Thymus (tissue), 11 donors: ENCODE data around the gene TRMT10B. TPM values are rescaled to one million over a fixed set of nuclear protein-coding genes. Genes with fewer than 3 reads are reported as not detected.

Source experiments
- DNase-seq, 9 donors: peaks; one replicate each; pipeline ENCODE4 v3.0.0-alpha.2; 2013; ENCODE audit warnings: low spot score in 9 of 9, low read depth in 6 of 9, missing footprints in 1 of 9
- H3K27ac ChIP-seq, 2 donors: one replicate each; pipeline ENCODE4 v1.5.1; 2013; ENCODE audit warnings: control low read depth in 1 of 2, low read depth in 1 of 2, low read length in 1 of 2, mild to moderate bottlenecking in 1 of 2, moderate library complexity in 1 of 2
- H3K27me3 ChIP-seq, 2 donors: one replicate each; pipeline ENCODE4 v1.5.1; 2013; ENCODE audit warnings: low read length in 1 of 2; ENCODE audit not compliant: control insufficient read depth in 2 of 2, insufficient read depth in 1 of 2
- H3K36me3 ChIP-seq, 2 donors: one replicate each; pipeline ENCODE4 v1.5.1; 2013; ENCODE audit warnings: low read length in 1 of 2, mild to moderate bottlenecking in 1 of 2, moderate library complexity in 1 of 2; ENCODE audit not compliant: control insufficient read depth in 2 of 2, insufficient read depth in 2 of 2
- H3K4me1 ChIP-seq, 2 donors: one replicate each; pipeline ENCODE4 v1.5.1; 2013; ENCODE audit warnings: low read length in 2 of 2; ENCODE audit not compliant: control insufficient read depth in 2 of 2, insufficient read depth in 2 of 2
- H3K4me3 ChIP-seq, 2 donors: one replicate each; pipeline ENCODE4 v1.5.1; 2013; ENCODE audit warnings: low read length in 2 of 2, control low read depth in 1 of 2, mild to moderate bottlenecking in 1 of 2
- H3K9me3 ChIP-seq, 2 donors: one replicate each; pipeline ENCODE4 v1.5.1; 2013; ENCODE audit warnings: low read length in 1 of 2, mild to moderate bottlenecking in 1 of 2; ENCODE audit not compliant: control insufficient read depth in 2 of 2, insufficient read depth in 1 of 2
- WGBS: extraction: QIAGEN DNeasy Blood & Tissue Kit; methylation state at CpG from one replicate; pipeline ENCODE4 v1.1.7; 2013; 5-methylcytosine and 5-hydroxymethylcytosine counted together
- polyA plus RNA-seq: library from polyadenylated mRNA; stranded (reverse); fragments of 200-250 nt; gene quantifications from one replicate; pipeline ENCODE4 v1.2.3, GENCODE V29; 2013
- total RNA-seq: library from RNA; stranded (reverse); fragments of 120-200 nt; gene quantifications from one replicate; pipeline ENCODE4 v1.2.4, GENCODE V29; 2013
- donor health status: healthy.

The TRMT10B gene
- total and polyA plus RNA-seq, 2 donors = 3.6 to 9.7 TPM

DNA sequence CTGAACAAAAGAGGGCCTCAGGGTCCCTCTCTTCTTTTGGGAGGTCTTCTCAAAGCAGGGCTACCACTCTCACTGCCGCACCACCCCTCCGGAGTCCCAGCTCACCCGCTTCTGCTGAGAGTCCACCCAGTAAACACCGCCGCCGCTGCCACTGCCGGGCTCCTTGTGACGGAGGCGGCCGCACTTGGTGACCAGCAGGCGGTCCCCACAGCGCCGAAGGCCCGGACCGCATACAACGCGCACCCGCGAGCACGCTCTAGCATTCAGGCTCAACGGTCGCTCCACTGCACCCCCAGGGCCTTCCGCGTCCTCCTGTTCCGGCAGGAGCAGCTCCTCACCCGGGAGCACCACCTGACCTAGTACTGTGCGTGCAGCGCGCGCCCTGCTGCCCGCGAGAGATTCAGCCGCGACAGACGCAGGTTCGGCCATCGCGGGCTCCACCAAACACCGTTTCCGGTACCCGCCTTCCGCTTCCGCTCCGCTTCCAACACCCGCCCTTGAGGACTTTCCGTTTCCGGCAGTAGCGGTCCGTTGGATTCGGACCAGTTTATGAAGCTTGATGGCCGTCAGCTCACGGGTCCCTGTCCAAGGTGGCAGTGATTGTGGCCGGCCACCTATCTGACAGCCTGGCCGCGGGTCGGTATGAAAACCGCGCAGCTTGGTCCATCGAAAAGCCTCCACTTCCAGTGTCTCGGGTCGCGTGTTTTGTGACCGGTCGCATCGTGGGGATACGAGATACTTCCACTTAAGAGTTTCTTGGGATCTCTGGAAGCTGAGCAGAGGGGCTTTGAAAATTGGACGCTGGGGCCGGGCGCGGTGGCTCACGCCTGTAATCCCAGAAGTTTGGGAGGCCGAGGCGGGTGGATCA lies 31.2 kb downstream of the TRMT10B start, which contains the start of gene EXOSC3:
EXOSC3 (minus strand) TSS at position 449 of the 868 bp plus-strand sequence; CDS start at position 429, 20 bp downstream.
- Histone ChIP-seq H3K27me3 (peaks cover 0 to 20% of the 10 kb centered on the region in 2 donors), H3K4me1 (peaks cover 5 to 13% of the 10 kb centered on the region in 2 donors), H3K4me3 (peak within 1 kb of the TSS; percentile 97 to 98), H3K27ac (peak within 1 kb of the TSS; percentile 83 to 90), H3K36me3 (peaks cover 28 to 36% of the 10 kb centered on the region in 2 donors), H3K9me3 (peaks cover 0 to 2% of the 10 kb centered on the region in 2 donors)
- 1% methylated on average over 73 of the region's 73 CpGs for WGBS
- peak; percentile 73 to 94 (median 80) for DNase-seq

- peaks cover 0 to 2% of the 10 kb centered on the region in 2 donors for H3K9me3 ChIP-seq
- H3K4me1 ChIP-seq = peaks cover 5 to 13% of the 10 kb centered on the region in 2 donors
- peaks cover 0 to 20% of the 10 kb centered on the region in 2 donors for H3K27me3 ChIP-seq
- WGBS = 77% methylated on average over 45 of the region's 45 CpGs
- H3K27ac ChIP-seq = no peak overlapping the region
- no peak for DNase-seq
- H3K4me3 ChIP-seq = no peak overlapping the region
- H3K36me3 ChIP-seq = peaks cover 15 to 16% of the 10 kb centered on the region in 2 donors
Measured at GRCh38 chr9:37787059-37787458, 33.5 kb downstream of the TRMT10B start.

DNA sequence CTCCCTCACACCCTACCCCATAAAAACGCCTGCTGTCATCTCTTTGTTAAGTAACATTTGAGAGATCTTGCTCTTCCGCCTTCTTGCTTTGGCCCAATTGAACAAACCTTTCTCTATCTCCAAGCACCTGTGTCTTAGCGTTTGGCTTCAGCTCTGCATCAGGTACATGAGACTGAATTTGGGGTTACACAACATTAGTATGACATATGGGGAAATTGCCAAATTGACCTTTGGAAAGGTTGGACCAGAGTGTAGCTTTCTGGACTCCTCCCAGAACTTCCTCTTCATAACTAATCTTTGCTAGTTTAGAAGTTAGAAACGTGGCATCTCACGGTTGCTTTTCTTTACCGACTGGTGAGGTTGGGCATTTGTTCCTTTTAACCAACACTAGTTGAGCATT lies 34.7 kb downstream of the TRMT10B start:
- DNase-seq = no peak
- no peak overlapping the region for H3K27ac ChIP-seq
- peaks cover 3 to 4% of the 10 kb centered on the region in 2 donors for H3K36me3 ChIP-seq
- 94% methylated on average over 6 of the region's 6 CpGs for WGBS
- no peak overlapping the region for H3K4me3 ChIP-seq
- peaks cover 5 to 7% of the 10 kb centered on the region in 2 donors for H3K4me1 ChIP-seq
- H3K27me3 ChIP-seq = peaks cover 0 to 20% of the 10 kb centered on the region in 2 donors
- H3K9me3 ChIP-seq = peaks cover 0 to 2% of the 10 kb centered on the region in 2 donors

- Histone ChIP-seq H3K36me3 (no peaks in the 10 kb centered on the region), H3K4me1 (peaks cover 0 to 2% of the 10 kb centered on the region in 2 donors), H3K4me3 (no peak overlapping the region), H3K27ac (no peak overlapping the region), H3K9me3 (no peaks in the 10 kb centered on the region), H3K27me3 (peaks cover 0 to 20% of the 10 kb centered on the region in 2 donors)
- over 99% methylated on average over 2 of the region's 2 CpGs for WGBS
- no peak for DNase-seq
Measured at GRCh38 chr9:37790096-37790495, 36.5 kb downstream of the TRMT10B start.

DNA sequence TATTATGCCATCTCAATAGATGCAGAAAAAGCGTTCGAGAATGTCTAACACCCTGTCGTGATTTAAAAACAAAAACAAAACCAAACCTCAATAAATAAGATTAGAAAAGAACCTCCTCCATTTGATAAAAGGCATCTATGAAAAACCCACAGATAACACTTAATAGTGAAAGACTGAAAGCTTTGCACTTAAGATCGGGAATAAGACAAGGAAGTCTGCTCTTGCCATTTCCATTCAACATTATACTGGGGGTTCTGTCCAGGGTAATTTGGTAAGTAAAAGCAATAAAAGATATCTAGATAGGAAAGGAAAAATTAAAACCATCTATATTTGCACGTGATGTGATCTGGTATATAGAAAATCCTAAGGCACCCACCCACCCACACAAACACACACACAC lies 38.5 kb downstream of the TRMT10B start:
- no peak overlapping the region for H3K4me3 ChIP-seq
- H3K36me3 ChIP-seq = no peaks in the 10 kb centered on the region
- no peak for DNase-seq
- peaks cover 0 to 9% of the 10 kb centered on the region in 2 donors for H3K27me3 ChIP-seq
- WGBS = 97% methylated on average over 5 of the region's 5 CpGs
- H3K4me1 ChIP-seq = no peaks in the 10 kb centered on the region
- H3K27ac ChIP-seq = no peak overlapping the region
- no peaks in the 10 kb centered on the region for H3K9me3 ChIP-seq

- Histone ChIP-seq H3K27me3 (no peaks in the 10 kb centered on the region), H3K36me3 (no peaks in the 10 kb centered on the region), H3K4me1 (peaks cover 0 to 5% of the 10 kb centered on the region in 2 donors), H3K27ac (no peak overlapping the region), H3K4me3 (no peak overlapping the region), H3K9me3 (no peaks in the 10 kb centered on the region)
- DNase-seq = no peak
- 94% methylated on average over 2 of the region's 2 CpGs for WGBS
Measured at GRCh38 chr9:37796232-37796631, 42.6 kb downstream of the TRMT10B start.

- H3K9me3 ChIP-seq = no peaks in the 10 kb centered on the region
- 88% methylated on average over 1 of the region's 1 CpG for WGBS
- no peak overlapping the region for H3K27ac ChIP-seq
- H3K4me1 ChIP-seq = peaks cover 7 to 18% of the 10 kb centered on the region in 2 donors
- H3K27me3 ChIP-seq = no peaks in the 10 kb centered on the region
- H3K4me3 ChIP-seq = no peak overlapping the region
- H3K36me3 ChIP-seq = no peaks in the 10 kb centered on the region
- DNase-seq = no peak
Measured at GRCh38 chr9:37798677-37799076, 45.1 kb downstream of the TRMT10B start.

GRCh38 chr9:37800631-37801286 lies 47.2 kb downstream of the TRMT10B start, which contains the start of gene DCAF10:
Gene DCAF10, plus strand, starts transcription at chr9:37800797. Its CDS starts 70 bp downstream, at chr9:37800867.
- DNase-seq = peak in 8 of 9 donors; percentile 55 to 91 (median 80)
- Histone ChIP-seq H3K27ac (peak within 1 kb of the TSS; percentile 32 to 83), H3K4me3 (peak within 1 kb of the TSS; percentile 84 to 96), H3K9me3 (no peaks in the 10 kb centered on the region), H3K4me1 (peaks cover 7 to 18% of the 10 kb centered on the region in 2 donors), H3K36me3 (no peaks in the 10 kb centered on the region), H3K27me3 (no peaks in the 10 kb centered on the region)
- under 1% methylated on average over 72 of the region's 72 CpGs for WGBS
